ENCODE measurements around the gene HHAT.

DNA sequence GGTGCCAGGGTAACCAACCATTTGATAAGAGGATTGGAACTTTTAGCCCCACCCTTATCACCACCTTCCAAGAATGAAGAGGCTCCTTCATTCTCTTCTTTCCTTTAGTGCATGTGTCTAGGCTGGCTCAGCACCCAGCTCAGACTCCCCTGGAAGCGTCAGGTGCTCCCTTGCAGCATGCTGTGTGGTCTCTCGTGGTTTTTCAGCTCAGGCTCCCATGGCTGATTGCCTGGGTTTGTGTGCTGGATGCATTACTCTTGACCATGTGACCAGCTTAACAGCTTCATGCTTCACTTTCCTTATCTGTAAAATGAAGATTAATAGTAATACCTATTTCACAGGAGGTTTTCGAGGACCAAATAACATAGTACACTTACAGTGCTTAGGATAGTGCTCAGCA lies 198.4 kb downstream of the HHAT start:
- no peak for TF ChIP-seq POLR2AphosphoS5 (IDR thresholded peaks at IDR 0.05)
- TF ChIP-seq POLR2A (IDR thresholded peaks at IDR 0.05), result no peak
- no peak for TF ChIP-seq EP300 (IDR thresholded peaks at IDR 0.05)

All from stomach (tissue), 4 donors.